GM19468 (cell line): Measurements from ENCODE around the gene SETSIP.
"Not testable (repeated sequence)": the region's sequence is repeated elsewhere in the genome, so short reads cannot be mapped to it uniquely, and the experiment has no call there.

ENCODE experiments used
- ATAC-seq: cut with Tn5 transposase; IDR thresholded peaks from one replicate; pipeline ENCODE4 v1.9.1; 2021; ENCODE audit warnings: mild to moderate bottlenecking, moderate library complexity, moderate number of reproducible peaks; ENCODE audit not compliant: unreplicated experiment; ENCODE audit errors: extremely low read depth

The SETSIP gene

GRCh38 chr1:92075311-92075710, at the start of gene SETSIP:
SETSIP (minus strand) TSS chr1:92075411; CDS start chr1:92075411, 0 bp downstream.
- ATAC-seq: no peak

- ATAC-seq: no peak
Observed at GRCh38 chr1:92123868-92124267, 48.7 kb upstream of the SETSIP start.

- no peak for ATAC-seq
Observed at GRCh38 chr1:92118826-92119225, 43.6 kb upstream of the SETSIP start.

- no peak for ATAC-seq
Observed at GRCh38 chr1:92117526-92117925, 42.3 kb upstream of the SETSIP start.

- no peak for ATAC-seq
Observed at GRCh38 chr1:92108631-92109030, 33.4 kb upstream of the SETSIP start.

- ATAC-seq: no peak
Observed at GRCh38 chr1:92105546-92106081, 30.4 kb upstream of the SETSIP start.

- ATAC-seq: no peak
Observed at GRCh38 chr1:92096317-92096716, 21.1 kb upstream of the SETSIP start.

- no peak for ATAC-seq
Observed at GRCh38 chr1:92095874-92096273, 20.7 kb upstream of the SETSIP start.

GRCh38 chr1:92094595-92094994, 19.4 kb upstream of the SETSIP start:
- ATAC-seq: no peak

GRCh38 chr1:92094090-92094489, 18.9 kb upstream of the SETSIP start:
- ATAC-seq: no peak

GRCh38 chr1:92091625-92092024, 16.4 kb upstream of the SETSIP start:
- no peak for ATAC-seq

GRCh38 chr1:92087542-92087941, 12.3 kb upstream of the SETSIP start:
- ATAC-seq: no peak

- ATAC-seq: no peak
Observed at GRCh38 chr1:92085727-92086126, 10.5 kb upstream of the SETSIP start.

GRCh38 chr1:92084651-92085050, 9.4 kb upstream of the SETSIP start:
- ATAC-seq: no peak

- no peak for ATAC-seq
Observed at GRCh38 chr1:92081031-92081430, 5.8 kb upstream of the SETSIP start.

GRCh38 chr1:92080128-92080985, 5.1 kb upstream of the SETSIP start, which contains the start of gene BTBD8:
BTBD8 (plus strand) TSS chr1:92080345; CDS start chr1:92080572, 227 bp downstream.
- peak; percentile 80 for ATAC-seq

GRCh38 chr1:92079441-92079840, 4.2 kb upstream of the SETSIP start:
- ATAC-seq: no peak

- ATAC-seq: not testable (repeated sequence)
Observed at GRCh38 chr1:92078077-92078476, 2.9 kb upstream of the SETSIP start.

GRCh38 chr1:92076363-92076762, 1.2 kb upstream of the SETSIP start:
- ATAC-seq: no peak

GRCh38 chr1:92074446-92074845, 765 bp downstream of the SETSIP start:
- ATAC-seq: not testable (repeated sequence)

- ATAC-seq: no peak
Observed at GRCh38 chr1:92070892-92071291, 4.3 kb downstream of the SETSIP start.

- no peak for ATAC-seq
Observed at GRCh38 chr1:92066321-92066720, 8.9 kb downstream of the SETSIP start.
